Measurements from ENCODE around the gene ACY1. TPM values are rescaled to one million over a fixed set of nuclear protein-coding genes. Genes with fewer than 3 reads are reported as not detected.

The ACY1 gene
- total RNA-seq, 1 experiment from 2014 or later, result 62.6 TPM

DNA sequence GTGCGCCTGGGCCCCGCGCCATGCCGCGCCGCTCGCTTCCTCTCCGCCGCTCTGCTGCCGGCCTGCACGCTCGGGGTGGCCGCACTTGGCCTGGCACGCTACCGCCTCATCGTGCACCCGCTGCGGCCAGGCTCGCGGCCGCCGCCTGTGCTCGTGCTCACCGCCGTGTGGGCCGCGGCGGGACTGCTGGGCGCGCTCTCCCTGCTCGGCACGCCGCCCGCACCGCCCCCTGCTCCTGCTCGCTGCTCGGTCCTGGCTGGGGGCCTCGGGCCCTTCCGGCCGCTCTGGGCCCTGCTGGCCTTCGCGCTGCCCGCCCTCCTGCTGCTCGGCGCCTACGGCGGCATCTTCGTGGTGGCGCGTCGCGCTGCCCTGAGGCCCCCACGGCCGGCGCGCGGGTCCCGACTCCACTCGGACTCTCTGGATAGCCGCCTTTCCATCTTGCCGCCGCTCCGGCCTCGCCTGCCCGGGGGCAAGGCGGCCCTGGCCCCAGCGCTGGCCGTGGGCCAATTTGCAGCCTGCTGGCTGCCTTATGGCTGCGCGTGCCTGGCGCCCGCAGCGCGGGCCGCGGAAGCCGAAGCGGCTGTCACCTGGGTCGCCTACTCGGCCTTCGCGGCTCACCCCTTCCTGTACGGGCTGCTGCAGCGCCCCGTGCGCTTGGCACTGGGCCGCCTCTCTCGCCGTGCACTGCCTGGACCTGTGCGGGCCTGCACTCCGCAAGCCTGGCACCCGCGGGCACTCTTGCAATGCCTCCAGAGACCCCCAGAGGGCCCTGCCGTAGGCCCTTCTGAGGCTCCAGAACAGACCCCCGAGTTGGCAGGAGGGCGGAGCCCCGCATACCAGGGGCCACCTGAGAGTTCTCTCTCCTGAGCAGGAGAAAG lies 27.2 kb upstream of the ACY1 start:
- H3K79me2 ChIP-seq (ENCODE audit: insufficient read depth, low read length), result no peaks in the 10 kb centered on the region
- no peak overlapping the region for H2AFZ ChIP-seq (ENCODE audit: low read length)
- no peaks in the 10 kb centered on the region for H3K9me3 Mint-ChIP-seq
- DNase-seq, result peak; percentile 86
- no peak overlapping the region for H3K56ac ChIP-seq (ENCODE audit: insufficient read length, low read depth, low read length)
- no peak overlapping the region for H2BK15ac ChIP-seq (ENCODE audit: low read depth, low read length)
- no peaks in the 10 kb centered on the region for H3K4me1 ChIP-seq (ENCODE audit: insufficient read depth, low read length)
- H3K23ac ChIP-seq (ENCODE audit: insufficient read length, low read depth, low read length), result no peak overlapping the region
- H3K27ac Mint-ChIP-seq, result no peak overlapping the region
- TF ChIP-seq, protein P1, sequence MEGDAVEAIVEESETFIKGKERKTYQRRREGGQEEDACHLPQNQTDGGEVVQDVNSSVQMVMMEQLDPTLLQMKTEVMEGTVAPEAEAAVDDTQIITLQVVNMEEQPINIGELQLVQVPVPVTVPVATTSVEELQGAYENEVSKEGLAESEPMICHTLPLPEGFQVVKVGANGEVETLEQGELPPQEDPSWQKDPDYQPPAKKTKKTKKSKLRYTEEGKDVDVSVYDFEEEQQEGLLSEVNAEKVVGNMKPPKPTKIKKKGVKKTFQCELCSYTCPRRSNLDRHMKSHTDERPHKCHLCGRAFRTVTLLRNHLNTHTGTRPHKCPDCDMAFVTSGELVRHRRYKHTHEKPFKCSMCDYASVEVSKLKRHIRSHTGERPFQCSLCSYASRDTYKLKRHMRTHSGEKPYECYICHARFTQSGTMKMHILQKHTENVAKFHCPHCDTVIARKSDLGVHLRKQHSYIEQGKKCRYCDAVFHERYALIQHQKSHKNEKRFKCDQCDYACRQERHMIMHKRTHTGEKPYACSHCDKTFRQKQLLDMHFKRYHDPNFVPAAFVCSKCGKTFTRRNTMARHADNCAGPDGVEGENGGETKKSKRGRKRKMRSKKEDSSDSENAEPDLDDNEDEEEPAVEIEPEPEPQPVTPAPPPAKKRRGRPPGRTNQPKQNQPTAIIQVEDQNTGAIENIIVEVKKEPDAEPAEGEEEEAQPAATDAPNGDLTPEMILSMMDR (conservative IDR thresholded peaks at IDR 0.05), result peak; percentile 74
- no peak overlapping the region for H2AK5ac ChIP-seq (ENCODE audit: insufficient read length, low read length)
- no peaks in the 10 kb centered on the region for H3K79me1 ChIP-seq (ENCODE audit: insufficient read depth, low read depth, low read length, poor library complexity, severe bottlenecking)
- no peak overlapping the region for H4K5ac ChIP-seq (ENCODE audit: insufficient read length, low read depth, low read length)
- no peaks in the 10 kb centered on the region for H3K36me3 Mint-ChIP-seq (ENCODE audit: insufficient read depth in 1 of 3, low read depth in 3 of 3)
- H2BK5ac ChIP-seq (ENCODE audit: insufficient read length, low read length), result no peak overlapping the region
- H3K4me1 Mint-ChIP-seq, result peaks cover 2 to 10% of the 10 kb centered on the region in 2 experiments; a peak in 3 of 4 replicates
- no peaks in the 10 kb centered on the region for H3K9me3 ChIP-seq (ENCODE audit: control insufficient read depth, low read depth, low read length)
- H4K8ac ChIP-seq (replicated peaks; ENCODE audit: insufficient read length, low read depth, low read length), result no peak overlapping the region
- H3K27me3 Mint-ChIP-seq (ENCODE audit: low read depth), result peaks cover 74% of the 10 kb centered on the region
- H3K9ac ChIP-seq (ENCODE audit: extremely low read depth, insufficient read length, low read length), result no peak overlapping the region
- no peak overlapping the region for H3T11ph ChIP-seq (ENCODE audit: low read length)
- H3K23me2 ChIP-seq (ENCODE audit: insufficient read length, low read depth, low read length, poor library complexity, severe bottlenecking), result no peaks in the 10 kb centered on the region
- H3K4ac ChIP-seq (ENCODE audit: low read depth, low read length), result no peak overlapping the region
- no peak overlapping the region for H2BK20ac ChIP-seq (ENCODE audit: low read depth, low read length, poor library complexity, severe bottlenecking)
- H3K18ac ChIP-seq (ENCODE audit: insufficient read length, low read depth, low read length), result no peak overlapping the region
- no peak overlapping the region for H3K14ac ChIP-seq (ENCODE audit: insufficient read depth, low read length)
- peak overlapping the region; percentile 43 to 68; a peak in 4 of 5 replicates for H3K4me3 Mint-ChIP-seq
- H4K91ac ChIP-seq (ENCODE audit: insufficient read length, low read depth, low read length), result no peak overlapping the region
- WGBS (ENCODE audit: extremely low coverage, insufficient read length, low lambda C conversion rate), result no CpG with 5 or more reads among the region's 97 CpGs
- no peak overlapping the region for H2BK12ac ChIP-seq (ENCODE audit: insufficient read length, low read depth, low read length)
- no peak overlapping the region for H3K27ac ChIP-seq (ENCODE audit: insufficient read length, low read depth, low read length)
- H2BK120ac ChIP-seq (ENCODE audit: low read depth, low read length, poor library complexity, severe bottlenecking), result no peak overlapping the region
- peak overlapping the region; percentile 11 for H3K4me2 ChIP-seq (ENCODE audit: insufficient read depth, insufficient read length, low read length)
- H4K20me1 ChIP-seq (ENCODE audit: control insufficient read depth, insufficient read depth, insufficient read length), result no peaks in the 10 kb centered on the region
- H3K27me3 ChIP-seq (ENCODE audit: insufficient read depth, low read length), result peaks cover 21% of the 10 kb centered on the region

Data from H9 (cell line).